Right lobe of liver (tissue), 4 donors: ENCODE data around the gene REPS2.

ENCODE experiments used
- POLR2A ChIP-seq: fragments of 450-650 bp; IDR thresholded peaks from one replicate; pipeline ENCODE4 v1.6.1; 2017; ENCODE audit warnings: antibody characterized with exemption, mild to moderate bottlenecking
- TF ChIP-seq, protein P1 (sequence below), 4 donors: fragments of 200-600 bp in 3 of 4; fragments of 450-650 bp in 1 of 4; IDR thresholded peaks; one replicate each; pipeline versions ENCODE4 v1.5.1 to v1.8.0; 2016 to 2022; ENCODE audit warnings: antibody characterized with exemption in 4 of 4, mild to moderate bottlenecking in 2 of 4
- donor health status: DM: no; HTN: no; CAD: no.
- donor health status: DM: no; HTN: no; CAD: no.
- donor health status: DM: no; HTN: yes; CAD: no.

DNA sequence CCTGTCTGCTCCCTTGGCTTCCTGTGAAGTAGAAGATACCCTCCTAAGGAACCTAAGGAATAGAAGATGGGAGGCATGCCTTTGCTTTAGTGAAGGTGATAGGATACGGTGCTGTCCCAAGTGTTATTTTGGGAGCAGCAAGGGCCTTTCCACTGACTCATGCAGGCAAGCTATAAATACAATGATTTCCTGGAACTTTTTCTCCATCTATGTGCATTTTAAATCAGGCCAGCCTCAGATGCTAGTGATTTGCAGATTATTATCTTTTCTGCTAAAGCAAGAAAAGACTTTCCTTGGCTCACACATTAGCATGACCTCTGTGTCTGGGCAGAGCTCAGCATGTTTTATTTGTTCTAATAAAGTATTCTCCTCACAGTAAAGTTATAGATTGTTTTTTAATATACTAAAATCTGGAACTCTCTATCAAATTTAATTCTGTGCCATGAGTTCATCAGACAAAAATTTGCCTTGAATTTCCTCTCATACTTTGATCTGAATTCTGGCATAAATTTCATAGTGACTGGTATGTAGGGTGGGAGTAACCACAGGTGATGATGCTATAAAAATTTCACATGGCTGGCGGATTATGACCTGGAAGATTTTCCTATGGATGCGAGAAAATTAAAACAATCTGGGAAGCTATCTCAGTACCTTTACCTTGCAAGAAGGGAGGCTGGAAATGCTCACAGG lies 131.7 kb downstream of the REPS2 start:
- TF ChIP-seq, protein P1, sequence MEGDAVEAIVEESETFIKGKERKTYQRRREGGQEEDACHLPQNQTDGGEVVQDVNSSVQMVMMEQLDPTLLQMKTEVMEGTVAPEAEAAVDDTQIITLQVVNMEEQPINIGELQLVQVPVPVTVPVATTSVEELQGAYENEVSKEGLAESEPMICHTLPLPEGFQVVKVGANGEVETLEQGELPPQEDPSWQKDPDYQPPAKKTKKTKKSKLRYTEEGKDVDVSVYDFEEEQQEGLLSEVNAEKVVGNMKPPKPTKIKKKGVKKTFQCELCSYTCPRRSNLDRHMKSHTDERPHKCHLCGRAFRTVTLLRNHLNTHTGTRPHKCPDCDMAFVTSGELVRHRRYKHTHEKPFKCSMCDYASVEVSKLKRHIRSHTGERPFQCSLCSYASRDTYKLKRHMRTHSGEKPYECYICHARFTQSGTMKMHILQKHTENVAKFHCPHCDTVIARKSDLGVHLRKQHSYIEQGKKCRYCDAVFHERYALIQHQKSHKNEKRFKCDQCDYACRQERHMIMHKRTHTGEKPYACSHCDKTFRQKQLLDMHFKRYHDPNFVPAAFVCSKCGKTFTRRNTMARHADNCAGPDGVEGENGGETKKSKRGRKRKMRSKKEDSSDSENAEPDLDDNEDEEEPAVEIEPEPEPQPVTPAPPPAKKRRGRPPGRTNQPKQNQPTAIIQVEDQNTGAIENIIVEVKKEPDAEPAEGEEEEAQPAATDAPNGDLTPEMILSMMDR (IDR thresholded peaks at IDR 0.05) = no peak
- TF ChIP-seq POLR2A = no peak
